ENCODE results near the gene CADPS. TPM values are rescaled to one million over a fixed set of nuclear protein-coding genes. Genes with fewer than 3 reads are reported as not detected.

Gene CADPS
- polyA plus RNA-seq, 1 experiment, result 0.12 TPM

DNA sequence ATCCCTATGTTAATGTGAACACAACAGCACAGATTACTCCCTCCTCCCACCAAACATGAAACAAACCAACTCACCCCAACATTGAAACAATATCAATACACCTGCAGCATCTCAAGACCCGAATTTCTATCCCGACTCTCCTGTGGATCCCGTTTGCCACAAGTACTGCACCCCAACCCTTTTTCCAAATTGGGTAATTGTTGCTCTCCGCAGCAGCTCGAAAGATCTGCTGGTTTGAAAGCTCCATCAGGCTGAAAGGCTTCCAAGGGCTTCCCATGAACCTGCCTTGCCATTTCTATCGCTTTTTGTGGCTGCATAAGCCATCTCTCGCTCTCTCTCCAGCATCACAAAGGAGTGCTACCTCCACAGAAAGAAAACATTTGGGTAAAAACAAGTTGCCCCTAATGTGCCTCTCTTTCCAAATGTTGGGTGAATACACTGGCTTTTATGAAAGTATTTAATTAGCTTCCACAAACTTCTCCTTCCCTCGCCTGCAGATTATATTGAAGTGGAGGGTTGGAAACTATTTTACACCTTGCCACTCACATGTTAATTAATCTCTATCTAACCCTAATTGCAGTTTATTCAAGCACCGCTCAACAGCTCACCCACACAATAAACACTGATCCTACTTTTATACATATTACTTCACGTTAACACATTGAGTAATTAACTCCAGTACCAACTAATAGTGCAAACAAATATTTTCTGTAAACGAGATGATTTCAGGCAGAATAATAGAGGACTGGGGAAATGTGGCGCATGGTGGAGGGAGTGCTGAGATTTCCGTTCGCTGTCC lies 499.4 kb downstream of the CADPS start:
- Histone ChIP-seq H3K4me3 (ENCODE audit: low read depth, low read length) (no peak overlapping the region), H3K9me3 (ENCODE audit: control insufficient read depth, insufficient read depth, low read length) (peaks cover 10% of the 10 kb centered on the region; the same call in 1 of the 2 replicates), H3K27me3 (ENCODE audit: control insufficient read depth, insufficient read depth, low read length) (peaks cover 95% of the 10 kb centered on the region), H3K27ac (ENCODE audit: low read depth, low read length) (no peak overlapping the region)
- no peak for DNase-seq (ENCODE audit: low read depth, low spot score)
- ChIA-PET CTCF (interaction anchor here (0.6 kb wide), 1 partner anchor 36 kb away, joined by 4 read pairs; no protein-coding TSS in a partner anchor), POLR2A (no interaction called here)
- TF ChIP-seq, protein P1, sequence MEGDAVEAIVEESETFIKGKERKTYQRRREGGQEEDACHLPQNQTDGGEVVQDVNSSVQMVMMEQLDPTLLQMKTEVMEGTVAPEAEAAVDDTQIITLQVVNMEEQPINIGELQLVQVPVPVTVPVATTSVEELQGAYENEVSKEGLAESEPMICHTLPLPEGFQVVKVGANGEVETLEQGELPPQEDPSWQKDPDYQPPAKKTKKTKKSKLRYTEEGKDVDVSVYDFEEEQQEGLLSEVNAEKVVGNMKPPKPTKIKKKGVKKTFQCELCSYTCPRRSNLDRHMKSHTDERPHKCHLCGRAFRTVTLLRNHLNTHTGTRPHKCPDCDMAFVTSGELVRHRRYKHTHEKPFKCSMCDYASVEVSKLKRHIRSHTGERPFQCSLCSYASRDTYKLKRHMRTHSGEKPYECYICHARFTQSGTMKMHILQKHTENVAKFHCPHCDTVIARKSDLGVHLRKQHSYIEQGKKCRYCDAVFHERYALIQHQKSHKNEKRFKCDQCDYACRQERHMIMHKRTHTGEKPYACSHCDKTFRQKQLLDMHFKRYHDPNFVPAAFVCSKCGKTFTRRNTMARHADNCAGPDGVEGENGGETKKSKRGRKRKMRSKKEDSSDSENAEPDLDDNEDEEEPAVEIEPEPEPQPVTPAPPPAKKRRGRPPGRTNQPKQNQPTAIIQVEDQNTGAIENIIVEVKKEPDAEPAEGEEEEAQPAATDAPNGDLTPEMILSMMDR (IDR thresholded peaks at IDR 0.05; ENCODE audit: low read depth, low read length), result no peak

DNA sequence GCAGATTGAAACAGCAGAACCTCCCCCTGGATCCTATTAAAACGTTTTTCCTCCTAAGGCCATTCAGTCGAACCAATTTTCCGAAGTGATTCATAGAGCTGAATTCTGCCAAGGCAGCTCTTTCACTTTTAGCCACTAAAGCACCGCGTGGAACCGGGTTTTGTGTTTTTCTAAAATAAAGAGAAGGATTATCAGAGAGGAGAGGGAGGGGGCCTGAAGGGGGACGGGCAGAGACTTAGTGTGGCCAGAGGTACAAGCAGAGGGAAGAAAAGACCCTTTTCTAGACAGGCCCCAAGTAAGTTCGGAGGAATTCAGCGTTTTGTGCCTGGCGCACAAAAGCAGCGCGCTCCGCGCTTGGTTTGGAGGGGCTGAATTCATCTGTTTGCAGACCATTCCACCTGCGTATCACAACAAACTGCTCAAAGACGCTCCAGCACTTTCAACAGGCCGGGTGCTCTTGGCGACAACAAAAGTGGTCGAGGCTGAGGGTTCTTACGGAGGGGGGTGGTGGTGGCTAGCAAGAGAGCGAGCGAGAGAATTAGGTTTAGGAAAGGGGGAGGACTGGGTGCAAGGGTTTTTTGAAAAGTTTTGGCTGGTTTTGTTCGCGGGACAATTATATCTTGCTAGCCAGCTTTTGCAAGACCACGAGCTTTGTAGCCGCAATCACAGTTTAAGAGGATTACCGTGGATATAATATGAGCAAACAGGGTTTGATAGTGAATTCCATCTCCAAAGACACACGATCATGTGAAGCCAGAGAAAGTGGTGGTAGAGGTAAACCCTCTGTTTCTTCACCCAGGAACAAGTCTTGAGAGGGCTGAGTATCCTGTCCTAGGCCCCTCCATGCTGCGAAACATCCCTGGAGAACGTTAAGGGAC lies 500.6 kb downstream of the CADPS start:
- Histone ChIP-seq H3K27ac (ENCODE audit: low read depth, low read length) (no peak overlapping the region), H3K4me3 (ENCODE audit: low read depth, low read length) (no peak overlapping the region), H3K27me3 (ENCODE audit: control insufficient read depth, insufficient read depth, low read length) (peaks cover 95% of the 10 kb centered on the region), H3K9me3 (ENCODE audit: control insufficient read depth, insufficient read depth, low read length) (peaks cover 10% of the 10 kb centered on the region; the same call in 1 of the 2 replicates)
- CTCF ChIA-PET, result interaction anchor here (0.6 to 1.2 kb wide), 2 partner anchors 45 to 93 kb away, joined by 3 to 9 read pairs; no protein-coding TSS in a partner anchor
- TF ChIP-seq, protein P1 (IDR thresholded peaks at IDR 0.05; ENCODE audit: low read depth, low read length), result no peak
- no peak for DNase-seq (ENCODE audit: low read depth, low spot score)
- POLR2A ChIA-PET, result no interaction called here

DNA sequence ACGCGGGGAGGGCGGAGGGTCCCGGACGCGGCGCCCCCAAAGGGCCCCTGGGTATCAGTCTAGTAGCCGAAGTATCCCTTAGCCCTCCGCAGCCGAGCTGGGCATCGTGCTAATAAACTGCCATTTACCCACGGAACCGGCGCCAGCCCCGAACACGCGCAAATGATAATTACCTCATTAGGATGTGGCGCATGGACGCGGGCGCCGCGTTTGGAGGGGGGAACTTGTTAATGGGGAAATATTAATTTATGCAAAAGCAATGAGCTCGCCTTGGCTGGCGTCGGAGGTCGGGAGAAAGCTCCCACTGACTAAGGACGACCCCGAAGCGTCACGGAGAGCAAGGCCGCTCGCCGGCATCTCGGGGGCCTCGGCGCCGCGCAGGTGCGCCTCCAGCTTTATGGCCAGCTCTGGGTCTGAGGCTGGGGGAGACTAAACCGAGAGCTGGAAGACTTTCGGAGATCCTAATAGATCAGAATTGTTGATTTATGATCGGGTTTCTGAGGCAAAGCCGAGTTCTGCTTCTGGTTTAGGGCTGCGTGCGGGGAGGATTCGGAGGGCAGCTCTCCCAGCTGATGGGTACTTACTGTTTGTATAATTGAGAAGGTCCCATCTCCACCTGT lies 501.4 kb downstream of the CADPS start:
- ChIA-PET POLR2A (no interaction called here), CTCF (interaction anchor here (0.6 to 1.2 kb wide), 2 partner anchors 44 to 92 kb away, joined by 3 to 9 read pairs; no protein-coding TSS in a partner anchor)
- no peak overlapping the region for H3K4me3 ChIP-seq (ENCODE audit: low read depth, low read length)
- H3K9me3 ChIP-seq (ENCODE audit: control insufficient read depth, insufficient read depth, low read length), result peaks cover 10% of the 10 kb centered on the region; the same call in 1 of the 2 replicates
- peaks cover 95% of the 10 kb centered on the region for H3K27me3 ChIP-seq (ENCODE audit: control insufficient read depth, insufficient read depth, low read length)
- no peak for DNase-seq (ENCODE audit: low read depth, low spot score)
- H3K27ac ChIP-seq (ENCODE audit: low read depth, low read length), result no peak overlapping the region
- TF ChIP-seq, protein P1 (IDR thresholded peaks at IDR 0.05; ENCODE audit: low read depth, low read length), result no peak

DNA sequence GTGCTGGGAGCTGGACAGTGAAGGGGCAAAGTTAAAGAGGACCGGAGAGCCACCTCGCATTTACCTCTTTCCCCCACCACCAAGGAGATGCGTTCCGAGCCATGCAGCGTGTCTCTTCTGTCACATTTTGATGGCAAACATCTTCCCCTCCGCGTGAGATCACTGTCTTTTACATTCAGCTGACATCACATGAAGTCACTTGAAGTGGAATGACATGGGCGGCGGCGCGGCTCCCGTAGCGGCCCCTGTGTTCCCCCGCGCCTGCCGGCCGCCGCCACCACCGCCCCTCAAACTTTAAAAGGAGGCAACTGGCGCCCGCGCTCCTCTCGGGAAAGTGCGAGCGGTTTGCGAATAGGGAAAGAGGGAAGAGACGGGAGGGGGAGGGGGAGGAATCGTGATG lies 502.0 kb downstream of the CADPS start, which contains the start of gene FEZF2:
Gene FEZF2 (minus strand): TSS at position 336 of the 400 bp plus-strand sequence. CDS start 682 bp downstream, outside the sequence.
- H3K9me3 ChIP-seq (ENCODE audit: control insufficient read depth, insufficient read depth, low read length), result peaks cover 10% of the 10 kb centered on the region; the same call in 1 of the 2 replicates
- ChIA-PET CTCF (no interaction called here), POLR2A (no interaction called here)
- no peak for DNase-seq (ENCODE audit: low read depth, low spot score)
- TF ChIP-seq, protein P1 (IDR thresholded peaks at IDR 0.05; ENCODE audit: low read depth, low read length), result no peak
- peaks cover 95% of the 10 kb centered on the region for H3K27me3 ChIP-seq (ENCODE audit: control insufficient read depth, insufficient read depth, low read length)
- H3K4me3 ChIP-seq (ENCODE audit: low read depth, low read length), result no peak within 1 kb of the TSS
- no peak within 1 kb of the TSS for H3K27ac ChIP-seq (ENCODE audit: low read depth, low read length)
